Aorta (tissue), 5 donors: ENCODE results near the gene NTRK1. TPM values are rescaled to one million over a fixed set of nuclear protein-coding genes. Genes with fewer than 3 reads are reported as not detected.

Experiments used
- ATAC-seq: fragments of 200-7000 bp; cut with Tn5 transposase; one replicate; pipeline ENCODE4 v1.9.1; 2022; ENCODE audit warnings: moderate library complexity; ENCODE audit not compliant: low FRiP score
- DNase-seq, 2 donors: peaks; one replicate each; pipeline ENCODE4 v3.0.0-alpha.2; 2020
- H3K27ac ChIP-seq, 2 donors: one replicate each; pipeline ENCODE4 v1.5.1; 2013; ENCODE audit warnings: low read length in 2 of 2, mild to moderate bottlenecking in 2 of 2, moderate library complexity in 2 of 2, control low read depth in 1 of 2, inconsistent platforms in 1 of 2, low read depth in 1 of 2
- H3K27me3 ChIP-seq, 2 donors: one replicate each; pipeline ENCODE4 v1.6.1; 2013; ENCODE audit warnings: control low read depth in 1 of 2, low read length in 1 of 2, mild to moderate bottlenecking in 1 of 2, moderate library complexity in 1 of 2; ENCODE audit not compliant: insufficient read depth in 2 of 2, control insufficient read depth in 1 of 2
- H3K36me3 ChIP-seq, 2 donors: one replicate each; pipeline ENCODE4 v1.6.1; 2013; ENCODE audit warnings: control low read depth in 1 of 2, low read length in 1 of 2, mild to moderate bottlenecking in 1 of 2; ENCODE audit not compliant: insufficient read depth in 2 of 2, control insufficient read depth in 1 of 2
- H3K4me1 ChIP-seq, 2 donors: one replicate each; pipeline ENCODE4 v1.6.1; 2013; ENCODE audit warnings: low read length in 2 of 2, control low read depth in 1 of 2, mild to moderate bottlenecking in 1 of 2, moderate library complexity in 1 of 2; ENCODE audit not compliant: insufficient read depth in 2 of 2, control insufficient read depth in 1 of 2
- H3K4me3 ChIP-seq, 2 donors: one replicate each; pipeline ENCODE4 v1.5.1; 2013; ENCODE audit warnings: low read length in 2 of 2, control low read depth in 1 of 2, mild to moderate bottlenecking in 1 of 2
- H3K9me3 ChIP-seq: one replicate; pipeline ENCODE4 v1.6.1; 2013; ENCODE audit warnings: mild to moderate bottlenecking, low read length; ENCODE audit not compliant: control insufficient read depth
- WGBS, 2 donors: extraction: QIAGEN DNeasy Blood & Tissue Kit; methylation state at CpG; one replicate each; pipeline ENCODE4 v1.1.7; 2013; 5-methylcytosine and 5-hydroxymethylcytosine counted together
- intact Hi-C, 2 donors: fragments of 100-400 bp; cut with DNase I; formaldehyde crosslinking; loops; one replicate each; pipeline versions ENCODE4 v1.14.2 to v1.15.0; 2022
- polyA plus RNA-seq, 2 donors: library from polyadenylated mRNA; stranded (reverse); fragments of 200-250 nt; gene quantifications; one replicate each; pipeline ENCODE4 v1.2.3, GENCODE V29; 2013
- total RNA-seq, 2 donors: library from RNA; stranded (reverse); fragmentation: NEBNext Ultra II Directional; extraction: Animal tissue kit (Norgen Biotek cat#: 25700); gene quantifications; one replicate each; pipeline ENCODE4 v1.2.1, GENCODE V29; 2021
- donor health status: healthy with polysubstance abuse.
- donor health status: Bipolar disorder and iron deficiency.
- donor health status: DM: no; HTN: no; CAD: no.
- donor health status: DM: no; HTN: no; CAD: no.
- donor health status: DM: yes; HTN: yes; CAD: no.

The NTRK1 gene
- total and polyA plus RNA-seq, 4 donors: 0.50 to 3.5 (median 0.88) TPM

DNA sequence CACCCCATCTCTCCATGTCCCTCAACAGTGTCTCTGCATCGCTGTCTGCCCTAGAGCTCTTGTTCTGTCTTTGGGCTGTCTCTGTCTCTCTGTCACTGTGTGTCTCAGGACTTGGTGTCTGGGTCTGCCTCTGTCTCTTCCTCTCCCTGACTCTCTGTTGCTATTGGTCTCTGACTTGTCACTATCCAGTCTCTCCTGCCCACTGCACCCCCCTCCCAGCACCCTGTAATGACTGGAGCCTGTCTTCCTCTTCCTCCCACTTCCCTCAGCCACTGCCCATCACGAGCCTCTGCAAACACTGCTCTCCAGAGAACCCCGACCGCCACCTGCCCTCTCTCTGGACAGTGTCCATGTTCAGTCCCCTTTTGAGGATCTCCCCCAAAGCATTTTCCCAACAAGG is 45.0 kb downstream of the NTRK1 start:
- H3K4me3 ChIP-seq: no peak overlapping the region
- WGBS, 2 donors: 65 to 91% methylated on average over 4 of the region's 4 CpGs
- DNase-seq (peak in 1 of 2 donors; percentile 24), ATAC-seq (no peak)
- no peak overlapping the region for H3K27ac ChIP-seq
- H3K9me3 ChIP-seq: no peaks in the 10 kb centered on the region
- H3K4me1 ChIP-seq: no peaks in the 10 kb centered on the region
- intact Hi-C loops: no loop called here
- H3K36me3 ChIP-seq: no peaks in the 10 kb centered on the region
- no peaks in the 10 kb centered on the region for H3K27me3 ChIP-seq

DNA sequence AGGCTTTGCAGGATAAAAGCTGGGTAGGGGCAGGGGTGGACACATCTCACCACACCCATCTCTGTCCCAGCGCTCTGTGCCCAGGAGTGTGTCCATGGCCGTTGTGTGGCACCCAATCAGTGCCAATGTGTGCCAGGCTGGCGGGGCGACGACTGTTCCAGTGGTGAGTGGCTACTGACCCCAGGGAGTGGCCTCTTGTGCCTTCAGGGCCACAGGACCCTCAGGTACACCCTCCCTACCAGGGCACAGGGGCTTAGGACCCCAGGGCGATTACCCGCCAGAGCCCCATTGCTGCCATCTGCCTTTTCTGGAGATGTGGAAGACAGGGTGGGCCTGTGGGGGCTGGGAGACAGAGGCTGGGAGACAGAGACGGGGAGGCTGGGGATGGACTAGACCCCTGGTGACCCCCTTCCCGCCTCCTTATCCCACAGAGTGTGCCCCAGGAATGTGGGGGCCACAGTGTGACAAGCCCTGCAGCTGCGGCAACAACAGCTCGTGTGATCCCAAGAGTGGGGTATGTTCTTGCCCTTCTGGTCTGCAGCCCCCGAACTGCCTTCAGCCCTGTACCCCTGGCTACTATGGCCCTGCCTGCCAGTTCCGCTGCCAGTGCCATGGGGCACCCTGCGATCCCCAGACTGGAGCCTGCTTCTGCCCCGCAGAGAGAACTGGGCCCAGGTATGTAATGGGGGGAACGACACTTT is 45.7 kb downstream of the NTRK1 start:
- no peaks in the 10 kb centered on the region for H3K36me3 ChIP-seq

DNA sequence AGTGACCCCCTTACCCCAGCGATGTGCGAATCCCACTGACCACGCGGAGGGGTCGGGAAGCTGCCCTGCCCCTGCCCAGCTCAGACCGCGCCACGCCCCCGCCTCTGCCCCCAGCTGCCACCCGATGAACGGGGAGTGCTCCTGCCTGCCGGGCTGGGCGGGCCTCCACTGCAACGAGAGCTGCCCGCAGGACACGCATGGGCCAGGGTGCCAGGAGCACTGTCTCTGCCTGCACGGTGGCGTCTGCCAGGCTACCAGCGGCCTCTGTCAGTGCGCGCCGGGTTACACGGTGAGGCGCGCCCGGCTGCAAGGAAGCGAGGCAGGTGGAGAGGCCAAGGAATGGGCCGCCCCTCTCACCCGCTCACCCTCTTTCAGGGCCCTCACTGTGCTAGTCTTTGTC is 47.9 kb downstream of the NTRK1 start:
- ATAC-seq (no peak), DNase-seq (peak in 1 of 2 donors; percentile 40)
- no peaks in the 10 kb centered on the region for H3K4me1 ChIP-seq
- 82 to 90% methylated on average over 26 to 29 of the region's 29 CpGs for WGBS, 2 donors
- intact Hi-C loops: no loop called here
- no peaks in the 10 kb centered on the region for H3K27me3 ChIP-seq
- no peaks in the 10 kb centered on the region for H3K9me3 ChIP-seq
- no peak overlapping the region for H3K27ac ChIP-seq
- H3K36me3 ChIP-seq: no peaks in the 10 kb centered on the region
- H3K4me3 ChIP-seq: no peak overlapping the region

More for the DNA sequence above, 45.7 kb downstream of the NTRK1 start:
- intact Hi-C loops: no loop called here
- DNase-seq (no peak), ATAC-seq (no peak)
- WGBS, 2 donors: 94 to 96% methylated on average over 16 of the region's 16 CpGs
- Histone ChIP-seq H3K27ac (no peak overlapping the region), H3K4me3 (no peak overlapping the region), H3K27me3 (no peaks in the 10 kb centered on the region), H3K9me3 (no peaks in the 10 kb centered on the region), H3K4me1 (no peaks in the 10 kb centered on the region)

DNA sequence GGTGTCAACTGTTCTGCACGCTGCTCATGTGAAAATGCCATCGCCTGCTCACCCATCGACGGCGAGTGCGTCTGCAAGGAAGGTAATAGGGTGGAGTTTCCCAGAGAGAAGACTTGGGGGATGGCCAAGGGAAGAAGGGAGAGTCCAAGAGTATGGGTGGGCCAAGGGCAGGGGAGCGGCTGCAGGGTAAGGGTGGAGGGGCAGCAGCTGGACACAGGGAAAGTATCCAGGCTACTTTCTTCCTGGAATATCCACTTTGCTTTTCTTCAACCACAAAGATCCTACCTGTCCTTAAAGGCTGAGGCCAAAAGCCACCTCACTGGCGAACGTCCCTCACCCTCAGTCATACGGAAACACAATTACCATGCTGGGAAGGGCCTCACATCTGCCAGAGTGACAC is 48.3 kb downstream of the NTRK1 start:
- Histone ChIP-seq H3K27me3 (no peaks in the 10 kb centered on the region), H3K4me3 (no peak overlapping the region), H3K36me3 (no peaks in the 10 kb centered on the region), H3K4me1 (no peaks in the 10 kb centered on the region), H3K27ac (no peak overlapping the region), H3K9me3 (no peaks in the 10 kb centered on the region)
- intact Hi-C loops: no loop called here
- ATAC-seq (no peak), DNase-seq (peak in 1 of 2 donors; percentile 34)
- 81 to 82% methylated on average over 10 of the region's 10 CpGs for WGBS, 2 donors

DNA sequence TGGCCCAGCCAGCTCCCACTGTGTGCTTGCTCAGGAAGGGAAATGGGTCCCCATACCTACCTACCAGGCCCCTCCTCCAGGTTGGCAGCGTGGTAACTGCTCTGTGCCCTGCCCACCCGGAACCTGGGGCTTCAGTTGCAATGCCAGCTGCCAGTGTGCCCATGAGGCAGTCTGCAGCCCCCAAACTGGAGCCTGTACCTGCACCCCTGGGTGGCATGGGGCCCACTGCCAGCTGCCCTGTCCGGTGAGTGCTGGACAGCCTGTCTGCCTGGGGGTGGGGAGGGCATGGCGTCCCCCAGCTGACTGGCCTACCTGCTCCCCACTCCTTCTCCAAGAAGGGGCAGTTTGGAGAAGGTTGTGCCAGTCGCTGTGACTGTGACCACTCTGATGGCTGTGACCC is 49.0 kb downstream of the NTRK1 start:
- no peaks in the 10 kb centered on the region for H3K36me3 ChIP-seq

DNA sequence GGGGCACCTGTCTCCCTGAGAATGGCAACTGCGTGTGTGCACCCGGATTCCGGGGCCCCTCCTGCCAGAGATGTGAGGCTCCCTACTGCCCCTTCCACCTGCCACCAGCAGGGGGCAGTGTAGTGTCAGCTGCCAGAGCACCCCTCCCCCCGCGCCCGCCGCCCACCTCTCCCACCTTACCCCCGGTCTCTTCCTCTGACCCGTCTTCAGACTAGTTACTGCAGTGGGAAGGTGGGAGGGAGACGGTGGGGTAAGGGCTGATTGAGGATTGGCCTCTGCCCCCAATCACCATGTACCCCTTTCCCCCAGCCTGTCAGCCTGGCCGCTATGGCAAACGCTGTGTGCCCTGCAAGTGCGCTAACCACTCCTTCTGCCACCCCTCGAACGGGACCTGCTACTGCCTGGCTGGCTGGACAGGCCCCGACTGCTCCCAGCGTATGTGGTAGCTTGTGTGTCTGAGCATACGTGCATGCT is 49.7 kb downstream of the NTRK1 start:
- ATAC-seq: no peak

More for the DNA sequence above, 49.0 kb downstream of the NTRK1 start:
- no peaks in the 10 kb centered on the region for H3K27me3 ChIP-seq
- no peak overlapping the region for H3K27ac ChIP-seq
- ATAC-seq: no peak
- intact Hi-C loops: no loop called here
- no peaks in the 10 kb centered on the region for H3K4me1 ChIP-seq
- no peaks in the 10 kb centered on the region for H3K9me3 ChIP-seq
- peak in 1 of 2 donors; percentile 39 for DNase-seq
- 78 to 93% methylated on average over 5 of the region's 5 CpGs for WGBS, 2 donors
- H3K4me3 ChIP-seq: no peak overlapping the region

DNA sequence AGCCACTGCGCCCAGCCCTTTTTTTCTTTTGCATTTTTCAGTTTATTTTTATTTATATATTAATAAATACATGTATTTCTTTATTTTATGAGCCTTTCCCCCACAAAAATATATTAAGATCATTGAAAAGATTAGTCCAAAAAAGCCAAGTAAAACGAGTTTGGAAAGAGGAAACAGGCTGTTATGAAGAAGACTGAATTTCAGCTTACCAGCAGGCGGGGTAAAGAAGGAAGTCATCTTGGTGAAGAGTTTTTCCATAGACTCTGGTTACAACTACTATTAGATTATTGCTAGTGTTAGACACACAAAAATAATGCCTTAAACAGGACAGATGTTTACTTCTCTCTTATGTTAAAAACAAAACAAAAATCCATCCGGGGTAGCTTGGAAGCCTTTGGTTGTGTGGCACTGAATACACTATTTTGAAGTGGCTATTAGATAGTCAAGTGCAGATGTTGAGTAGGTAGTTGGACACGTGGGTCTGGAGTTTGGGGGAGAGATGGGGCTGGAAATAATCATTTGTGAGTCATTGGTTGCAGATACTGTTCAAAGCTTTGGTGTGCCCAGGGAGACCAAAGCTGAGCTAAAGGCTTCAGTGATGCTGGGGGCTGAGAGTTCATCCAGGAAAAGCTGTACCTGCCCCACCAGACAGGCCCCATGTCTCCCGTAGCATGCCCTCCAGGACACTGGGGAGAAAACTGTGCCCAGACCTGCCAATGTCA is 51.1 kb downstream of the NTRK1 start:
- H3K36me3 ChIP-seq: no peaks in the 10 kb centered on the region
- no peaks in the 10 kb centered on the region for H3K4me1 ChIP-seq
- DNase-seq: no peak
- no peak overlapping the region for H3K4me3 ChIP-seq
- intact Hi-C loops: no loop called here
- no peak for ATAC-seq
- no peaks in the 10 kb centered on the region for H3K27me3 ChIP-seq
- no peak overlapping the region for H3K27ac ChIP-seq
- no peaks in the 10 kb centered on the region for H3K9me3 ChIP-seq
- 79 to 84% methylated on average over 6 of the region's 6 CpGs for WGBS, 2 donors

More for the DNA sequence above, 49.7 kb downstream of the NTRK1 start:
- H3K4me3 ChIP-seq: no peak overlapping the region
- H3K27me3 ChIP-seq: no peaks in the 10 kb centered on the region
- H3K4me1 ChIP-seq: no peaks in the 10 kb centered on the region
- no peaks in the 10 kb centered on the region for H3K36me3 ChIP-seq
- 67 to 69% methylated on average over 14 to 18 of the region's 18 CpGs for WGBS, 2 donors
- intact Hi-C loops: no loop called here
- peak in 1 of 2 donors; percentile 52 for DNase-seq
- no peak overlapping the region for H3K27ac ChIP-seq
- no peaks in the 10 kb centered on the region for H3K9me3 ChIP-seq

DNA sequence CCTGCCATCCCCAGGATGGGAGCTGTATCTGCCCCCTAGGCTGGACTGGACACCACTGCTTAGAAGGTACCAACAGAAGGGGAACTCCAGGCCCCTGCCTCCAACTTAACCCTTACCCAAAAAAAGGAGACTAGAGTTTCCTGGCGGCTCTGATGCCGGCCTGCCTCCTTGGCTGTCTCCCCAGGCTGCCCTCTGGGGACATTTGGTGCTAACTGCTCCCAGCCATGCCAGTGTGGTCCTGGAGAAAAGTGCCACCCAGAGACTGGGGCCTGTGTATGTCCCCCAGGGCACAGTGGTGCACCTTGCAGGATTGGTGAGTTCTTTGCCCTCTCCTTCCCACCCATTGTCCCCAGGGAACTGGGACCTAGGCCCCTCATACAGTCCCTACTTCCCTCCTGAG is 51.6 kb downstream of the NTRK1 start:
- Histone ChIP-seq H3K27me3 (no peaks in the 10 kb centered on the region), H3K27ac (no peak overlapping the region), H3K36me3 (no peaks in the 10 kb centered on the region), H3K4me3 (no peak overlapping the region), H3K4me1 (no peaks in the 10 kb centered on the region), H3K9me3 (no peaks in the 10 kb centered on the region)
- DNase-seq (peak in 1 of 2 donors; percentile 41), ATAC-seq (no peak)
- intact Hi-C loops: no loop called here
- WGBS, 2 donors: 3 to 14% methylated on average over 2 of the region's 2 CpGs
